ENCODE data around the gene SLC35F3. TPM values are rescaled to one million over a fixed set of nuclear protein-coding genes. Genes with fewer than 3 reads are reported as not detected.

SLC35F3 gene
- polyA plus RNA-seq, 1 of the 3 experiments (the other 2 are of a cell fraction), result 0.87 TPM

DNA sequence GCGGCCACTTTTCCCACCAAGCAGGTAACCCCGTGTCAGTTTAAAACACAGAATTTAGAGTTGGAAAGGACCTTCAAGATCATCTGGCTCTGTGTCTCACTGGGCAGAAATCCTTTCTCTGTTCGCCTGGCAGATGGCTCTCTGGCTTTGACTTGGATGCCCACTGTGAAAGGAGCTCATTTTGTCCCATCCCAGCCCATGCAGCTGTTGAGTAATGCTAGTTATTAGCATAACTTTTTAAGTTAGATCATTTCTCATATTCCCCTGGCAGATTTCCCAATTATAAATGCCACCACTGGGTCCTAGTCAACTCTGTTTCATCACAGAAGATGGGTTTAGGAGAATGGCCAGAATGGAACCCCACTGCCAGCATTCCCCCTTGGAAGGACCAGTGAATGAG, 55.9 kb downstream of the SLC35F3 start:
- Histone ChIP-seq H3K27me3 (ENCODE audit: insufficient read depth) (no peaks in the 10 kb centered on the region), H3F3A (replicated peaks; ENCODE audit: insufficient read depth) (no peaks in the 10 kb centered on the region), H3K27ac (ENCODE audit: low read depth in 2 of 2, low read length in 1 of 2) (no peak overlapping the region), H2AFZ (ENCODE audit: low read depth) (no peak overlapping the region), H3K9ac (no peak overlapping the region), H3K4me3 (ENCODE audit: low read depth in 2 of 2, low read length in 1 of 2) (no peak overlapping the region), H3K4me2 (no peak overlapping the region), H3K4me1 (ENCODE audit: control insufficient read depth in 1 of 2, insufficient read depth in 2 of 2, low read depth in 1 of 2, low read length in 1 of 2) (no peaks in the 10 kb centered on the region), H3K36me3 (replicated peaks in 1 of 2; ENCODE audit: control insufficient read depth in 1 of 2, insufficient read depth in 2 of 2, low read length in 1 of 2) (no peaks in the 10 kb centered on the region), H3K79me2 (ENCODE audit: insufficient read depth) (no peaks in the 10 kb centered on the region), H4K20me1 (ENCODE audit: insufficient read depth) (no peaks in the 10 kb centered on the region), H3K9me2 (no peaks in the 10 kb centered on the region), H3K9me3 (no peaks in the 10 kb centered on the region)
- WGBS (ENCODE audit: low lambda C conversion rate), result 46% methylated on average over 3 of the region's 3 CpGs
- CTCF ChIA-PET, result no interaction called here
- TF ChIP-seq, protein P1, sequence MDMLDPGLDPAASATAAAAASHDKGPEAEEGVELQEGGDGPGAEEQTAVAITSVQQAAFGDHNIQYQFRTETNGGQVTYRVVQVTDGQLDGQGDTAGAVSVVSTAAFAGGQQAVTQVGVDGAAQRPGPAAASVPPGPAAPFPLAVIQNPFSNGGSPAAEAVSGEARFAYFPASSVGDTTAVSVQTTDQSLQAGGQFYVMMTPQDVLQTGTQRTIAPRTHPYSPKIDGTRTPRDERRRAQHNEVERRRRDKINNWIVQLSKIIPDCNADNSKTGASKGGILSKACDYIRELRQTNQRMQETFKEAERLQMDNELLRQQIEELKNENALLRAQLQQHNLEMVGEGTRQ (IDR thresholded peaks at IDR 0.05; ENCODE audit: borderline replicate concordance, low read depth, low read length), result no peak
- TF ChIP-seq MEF2A (IDR thresholded peaks at IDR 0.05; ENCODE audit: borderline replicate concordance, low read depth) (no peak), POLR2AphosphoS5 (IDR thresholded peaks at IDR 0.05; ENCODE audit: low read depth, low read length) (no peak), NRF1 (IDR thresholded peaks at IDR 0.05; ENCODE audit: low read depth, low read length) (no peak), GABPA (IDR thresholded peaks at IDR 0.05; ENCODE audit: low read depth) (no peak), FOSL2 (IDR thresholded peaks at IDR 0.05; ENCODE audit: borderline replicate concordance, low read depth) (no peak), RAD21 (IDR thresholded peaks at IDR 0.05; ENCODE audit: low read length) (no peak), FOXM1 (IDR thresholded peaks at IDR 0.05; ENCODE audit: low read depth) (no peak), EZH2phosphoT487 (IDR thresholded peaks at IDR 0.05; ENCODE audit: borderline replicate concordance, low read depth) (no peak), RFX5 (IDR thresholded peaks at IDR 0.05; ENCODE audit: low read length) (no peak), CHD2 (IDR thresholded peaks at IDR 0.05; ENCODE audit: low read length, partially characterized antibody) (no peak), SIN3A (IDR thresholded peaks at IDR 0.05; ENCODE audit: borderline replicate concordance, low read depth, low read length) (no peak), TEAD4 (IDR thresholded peaks at IDR 0.05; ENCODE audit: borderline replicate concordance, insufficient read depth) (no peak), TCF12 (IDR thresholded peaks at IDR 0.05) (no peak), ELF1 (IDR thresholded peaks at IDR 0.05) (no peak), TAF1 (IDR thresholded peaks at IDR 0.05; ENCODE audit: borderline replicate concordance, low read depth, low read length) (no peak), RCOR1 (IDR thresholded peaks at IDR 0.05; ENCODE audit: low read length) (no peak)
- TF ChIP-seq, protein P2, sequence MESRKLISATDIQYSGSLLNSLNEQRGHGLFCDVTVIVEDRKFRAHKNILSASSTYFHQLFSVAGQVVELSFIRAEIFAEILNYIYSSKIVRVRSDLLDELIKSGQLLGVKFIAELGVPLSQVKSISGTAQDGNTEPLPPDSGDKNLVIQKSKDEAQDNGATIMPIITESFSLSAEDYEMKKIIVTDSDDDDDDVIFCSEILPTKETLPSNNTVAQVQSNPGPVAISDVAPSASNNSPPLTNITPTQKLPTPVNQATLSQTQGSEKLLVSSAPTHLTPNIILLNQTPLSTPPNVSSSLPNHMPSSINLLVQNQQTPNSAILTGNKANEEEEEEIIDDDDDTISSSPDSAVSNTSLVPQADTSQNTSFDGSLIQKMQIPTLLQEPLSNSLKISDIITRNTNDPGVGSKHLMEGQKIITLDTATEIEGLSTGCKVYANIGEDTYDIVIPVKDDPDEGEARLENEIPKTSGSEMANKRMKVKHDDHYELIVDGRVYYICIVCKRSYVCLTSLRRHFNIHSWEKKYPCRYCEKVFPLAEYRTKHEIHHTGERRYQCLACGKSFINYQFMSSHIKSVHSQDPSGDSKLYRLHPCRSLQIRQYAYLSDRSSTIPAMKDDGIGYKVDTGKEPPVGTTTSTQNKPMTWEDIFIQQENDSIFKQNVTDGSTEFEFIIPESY (IDR thresholded peaks at IDR 0.05; ENCODE audit: borderline replicate concordance, low read depth), result no peak
- TF ChIP-seq, protein P3, sequence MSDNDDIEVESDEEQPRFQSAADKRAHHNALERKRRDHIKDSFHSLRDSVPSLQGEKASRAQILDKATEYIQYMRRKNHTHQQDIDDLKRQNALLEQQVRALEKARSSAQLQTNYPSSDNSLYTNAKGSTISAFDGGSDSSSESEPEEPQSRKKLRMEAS (IDR thresholded peaks at IDR 0.05; ENCODE audit: low read depth), result no peak
- TF ChIP-seq, protein P4, sequence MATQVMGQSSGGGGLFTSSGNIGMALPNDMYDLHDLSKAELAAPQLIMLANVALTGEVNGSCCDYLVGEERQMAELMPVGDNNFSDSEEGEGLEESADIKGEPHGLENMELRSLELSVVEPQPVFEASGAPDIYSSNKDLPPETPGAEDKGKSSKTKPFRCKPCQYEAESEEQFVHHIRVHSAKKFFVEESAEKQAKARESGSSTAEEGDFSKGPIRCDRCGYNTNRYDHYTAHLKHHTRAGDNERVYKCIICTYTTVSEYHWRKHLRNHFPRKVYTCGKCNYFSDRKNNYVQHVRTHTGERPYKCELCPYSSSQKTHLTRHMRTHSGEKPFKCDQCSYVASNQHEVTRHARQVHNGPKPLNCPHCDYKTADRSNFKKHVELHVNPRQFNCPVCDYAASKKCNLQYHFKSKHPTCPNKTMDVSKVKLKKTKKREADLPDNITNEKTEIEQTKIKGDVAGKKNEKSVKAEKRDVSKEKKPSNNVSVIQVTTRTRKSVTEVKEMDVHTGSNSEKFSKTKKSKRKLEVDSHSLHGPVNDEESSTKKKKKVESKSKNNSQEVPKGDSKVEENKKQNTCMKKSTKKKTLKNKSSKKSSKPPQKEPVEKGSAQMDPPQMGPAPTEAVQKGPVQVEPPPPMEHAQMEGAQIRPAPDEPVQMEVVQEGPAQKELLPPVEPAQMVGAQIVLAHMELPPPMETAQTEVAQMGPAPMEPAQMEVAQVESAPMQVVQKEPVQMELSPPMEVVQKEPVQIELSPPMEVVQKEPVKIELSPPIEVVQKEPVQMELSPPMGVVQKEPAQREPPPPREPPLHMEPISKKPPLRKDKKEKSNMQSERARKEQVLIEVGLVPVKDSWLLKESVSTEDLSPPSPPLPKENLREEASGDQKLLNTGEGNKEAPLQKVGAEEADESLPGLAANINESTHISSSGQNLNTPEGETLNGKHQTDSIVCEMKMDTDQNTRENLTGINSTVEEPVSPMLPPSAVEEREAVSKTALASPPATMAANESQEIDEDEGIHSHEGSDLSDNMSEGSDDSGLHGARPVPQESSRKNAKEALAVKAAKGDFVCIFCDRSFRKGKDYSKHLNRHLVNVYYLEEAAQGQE (IDR thresholded peaks at IDR 0.05; ENCODE audit: low read depth, low read length), result no peak
- POLR2A ChIA-PET, result no interaction called here
- DNase-seq, result no peak

Data from SK-N-SH (cell line).